MM.1S (cell line): ENCODE data around the gene ATG101.

ENCODE experiments used
- DNase-seq: peaks from one replicate; pipeline ENCODE4 v3.0.0-alpha.2; 2015
- H2AFZ ChIP-seq: fragments of 300-600 bp; sonication (generic); 2 replicates; pipeline ENCODE4 v1.6.0; 2016; ENCODE audit warnings: antibody characterized with exemption, low read length
- H3F3A ChIP-seq: fragments of 300-600 bp; sonication (generic); 2 replicates; pipeline ENCODE4 v1.6.1; 2016; ENCODE audit warnings: mild to moderate bottlenecking, antibody characterized with exemption, low read length, moderate library complexity, mixed read lengths; ENCODE audit not compliant: insufficient read depth
- H3K27ac ChIP-seq: fragments of 300-600 bp; sonication (generic); 2 replicates; pipeline ENCODE4 v1.5.1; 2016; ENCODE audit warnings: mild to moderate bottlenecking, low read length
- H3K27me3 ChIP-seq: fragments of 300-600 bp; sonication (generic); replicated peaks from 2 replicates; pipeline ENCODE4 v1.6.0; 2016; ENCODE audit warnings: low read length; ENCODE audit not compliant: insufficient read depth
- H3K36me3 ChIP-seq: fragments of 300-600 bp; sonication (generic); replicated peaks from 2 replicates; pipeline ENCODE4 v1.6.1; 2016; ENCODE audit warnings: mild to moderate bottlenecking, low read length, mixed read lengths; ENCODE audit not compliant: insufficient read depth
- H3K4me1 ChIP-seq: fragments of 300-600 bp; sonication (generic); 2 replicates; pipeline ENCODE4 v1.6.1; 2016; ENCODE audit warnings: low read length, mixed read lengths
- H3K4me2 ChIP-seq: fragments of 300-600 bp; sonication (generic); 2 replicates; pipeline ENCODE4 v1.6.0; 2016; ENCODE audit warnings: low read depth, low read length
- H3K4me3 ChIP-seq: fragments of 300-600 bp; sonication (generic); 2 replicates; pipeline ENCODE4 v1.5.1; 2016; ENCODE audit warnings: low read length, mixed read lengths
- H3K79me2 ChIP-seq: fragments of 300-600 bp; sonication (generic); 2 replicates; pipeline ENCODE4 v1.6.1; 2016; ENCODE audit warnings: mixed run types, low read length, mixed read lengths
- H3K9ac ChIP-seq: fragments of 300-600 bp; sonication (generic); 2 replicates; pipeline ENCODE4 v1.6.1; 2016; ENCODE audit warnings: low read length, mixed read lengths
- H3K9me2 ChIP-seq: fragments of 300-600 bp; sonication (generic); replicated peaks from 2 replicates; pipeline ENCODE4 v1.6.1; 2016; ENCODE audit warnings: mild to moderate bottlenecking, low read length, mixed read lengths; ENCODE audit not compliant: insufficient read depth
- H3K9me3 ChIP-seq: fragments of 300-600 bp; sonication (generic); replicated peaks from 2 replicates; pipeline ENCODE4 v1.6.1; 2016; ENCODE audit warnings: mild to moderate bottlenecking, low read length, mixed read lengths; ENCODE audit not compliant: insufficient read depth
- H4K20me1 ChIP-seq: fragments of 300-600 bp; sonication (generic); 2 replicates; pipeline ENCODE4 v1.6.1; 2016; ENCODE audit warnings: mild to moderate bottlenecking, low read length, moderate library complexity, mixed read lengths; ENCODE audit not compliant: insufficient read depth
- CTCF ChIP-seq: fragments of 300-600 bp; sonication (generic); IDR thresholded peaks from 2 replicates; pipeline ENCODE4 v1.5.1; 2016; ENCODE audit warnings: antibody characterized with exemption, low read length, mixed read lengths
- EZH2 ChIP-seq: fragments of 300-600 bp; sonication (generic); optimal IDR thresholded peaks from 2 replicates; pipeline ENCODE3; 2017; ENCODE audit warnings: low read depth, mild to moderate bottlenecking, antibody characterized with exemption, low read length, mixed read lengths
- EZH2phosphoT487 ChIP-seq: fragments of 300-600 bp; sonication (generic); IDR thresholded peaks from 2 replicates; pipeline ENCODE4 v1.6.1; 2018; ENCODE audit warnings: antibody characterized with exemption, low read length

Gene ATG101

DNA sequence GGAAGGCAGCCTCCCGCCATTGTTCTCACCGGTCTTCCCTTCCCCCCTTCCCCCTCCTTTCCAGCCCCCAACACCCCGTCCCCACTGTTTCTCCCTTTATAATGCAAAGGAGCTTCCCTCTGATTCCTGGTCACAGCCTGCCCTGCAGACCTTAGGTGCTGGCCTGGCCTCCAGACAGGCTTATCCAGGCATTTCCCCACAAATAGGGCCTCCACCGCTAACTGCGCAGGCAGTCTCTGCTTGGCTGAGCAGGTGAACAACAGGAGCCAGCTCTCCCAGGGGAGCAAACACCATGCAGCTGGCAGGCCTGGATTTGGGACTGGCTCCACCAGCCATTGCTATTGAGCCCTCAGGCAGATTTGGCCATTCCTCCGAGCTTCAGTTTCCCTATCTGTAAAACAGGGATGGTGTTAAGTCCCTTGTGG lies 55.7 kb downstream of the ATG101 start:
- peaks cover 72% of the 10 kb centered on the region for H3K27me3 ChIP-seq
- no peaks in the 10 kb centered on the region for H3K36me3 ChIP-seq
- no peak overlapping the region for H3K4me3 ChIP-seq
- TF ChIP-seq CTCF, result no peak
- no peak for TF ChIP-seq EZH2
- no peak for TF ChIP-seq EZH2phosphoT487
- H3K9me3 ChIP-seq, result no peaks in the 10 kb centered on the region
- no peak overlapping the region for H3K27ac ChIP-seq
- no peak overlapping the region for H3K4me2 ChIP-seq
- H3K9ac ChIP-seq, result no peak overlapping the region
- H3K4me1 ChIP-seq, result 0 out of 2 replicates have a peak, but pooled peaks cover 7% of the 10 kb centered on the region
- no peaks in the 10 kb centered on the region for H3K79me2 ChIP-seq
- no peaks in the 10 kb centered on the region for H4K20me1 ChIP-seq
- H2AFZ ChIP-seq, result no peak overlapping the region
- H3F3A ChIP-seq, result no peaks in the 10 kb centered on the region
- H3K9me2 ChIP-seq, result no peaks in the 10 kb centered on the region
- DNase-seq, result no peak

DNA sequence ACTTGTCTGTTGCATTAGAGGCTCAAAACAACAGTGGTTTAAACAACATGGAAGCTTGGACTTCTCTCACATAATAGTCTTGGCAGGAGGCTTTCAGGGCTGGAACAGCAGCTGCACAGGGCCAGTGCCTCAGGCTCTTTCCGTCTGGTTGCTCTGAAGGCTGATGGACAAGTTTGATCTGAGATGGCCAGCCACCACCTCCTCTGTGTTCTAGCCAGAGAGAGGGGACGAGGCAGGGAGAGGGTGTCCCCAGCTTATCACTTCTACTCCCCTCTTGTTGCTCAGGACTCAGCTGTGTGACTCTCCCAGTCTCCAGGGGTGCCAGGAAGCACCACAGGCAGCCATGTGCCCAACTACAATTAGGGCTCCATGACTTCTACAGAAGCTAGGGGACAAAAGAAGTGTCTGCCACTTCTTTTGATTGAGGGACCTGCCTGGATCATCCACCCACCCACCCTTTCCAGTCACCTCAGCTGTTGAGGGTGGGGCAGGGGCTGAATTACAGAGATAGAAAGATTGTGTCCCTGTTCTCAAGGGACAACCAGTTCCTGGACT lies 56.3 kb downstream of the ATG101 start:
- Histone ChIP-seq H4K20me1 (no peaks in the 10 kb centered on the region), H3K9ac (no peak overlapping the region), H3F3A (no peaks in the 10 kb centered on the region), H3K4me2 (no peak overlapping the region), H3K9me2 (no peaks in the 10 kb centered on the region), H3K9me3 (no peaks in the 10 kb centered on the region), H3K27me3 (peaks cover 65% of the 10 kb centered on the region), H2AFZ (no peak overlapping the region), H3K4me3 (no peak overlapping the region), H3K36me3 (no peaks in the 10 kb centered on the region), H3K79me2 (no peaks in the 10 kb centered on the region), H3K27ac (no peak overlapping the region), H3K4me1 (0 out of 2 replicates have a peak, but pooled peaks cover 6% of the 10 kb centered on the region)
- TF ChIP-seq EZH2 (no peak), CTCF (no peak), EZH2phosphoT487 (no peak)
- no peak for DNase-seq
